ENCODE data around the gene ECEL1.

Gene ECEL1

DNA sequence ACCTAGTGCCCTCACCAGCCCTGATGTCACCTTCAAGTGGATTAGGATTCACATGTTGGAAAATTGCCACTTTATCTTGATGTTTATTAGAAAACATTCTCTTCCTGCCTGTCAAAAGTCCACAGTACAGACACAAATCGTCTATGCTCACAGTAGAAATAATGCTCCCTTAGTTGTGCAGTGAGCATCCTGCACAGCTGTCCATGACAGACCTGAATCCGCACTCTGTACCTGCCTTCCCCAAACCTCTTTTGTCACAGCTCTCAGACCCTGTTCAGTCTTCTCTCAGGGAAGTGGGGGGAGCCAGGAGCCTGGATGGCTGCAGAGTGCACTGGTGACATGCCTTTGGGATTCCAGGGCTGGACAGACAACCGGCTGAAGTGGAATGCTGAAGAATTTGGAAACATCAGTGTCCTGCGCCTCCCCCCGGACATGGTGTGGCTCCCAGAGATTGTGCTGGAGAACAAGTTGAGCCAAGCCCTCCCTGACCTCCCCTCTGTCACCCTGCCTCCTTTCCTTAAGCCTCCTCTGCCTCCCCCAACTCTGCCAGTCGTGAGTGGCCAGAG, 40.4 kb upstream of the ECEL1 start:
- no peak overlapping the region for H3K9ac ChIP-seq (ENCODE audit: low read length)
- H3K4me1 ChIP-seq (ENCODE audit: control insufficient read depth, low read depth, low read length) = no peaks in the 10 kb centered on the region
- H3K27me3 ChIP-seq (ENCODE audit: control insufficient read depth, insufficient read depth, low read length) = peaks cover 24% of the 10 kb centered on the region

DNA sequence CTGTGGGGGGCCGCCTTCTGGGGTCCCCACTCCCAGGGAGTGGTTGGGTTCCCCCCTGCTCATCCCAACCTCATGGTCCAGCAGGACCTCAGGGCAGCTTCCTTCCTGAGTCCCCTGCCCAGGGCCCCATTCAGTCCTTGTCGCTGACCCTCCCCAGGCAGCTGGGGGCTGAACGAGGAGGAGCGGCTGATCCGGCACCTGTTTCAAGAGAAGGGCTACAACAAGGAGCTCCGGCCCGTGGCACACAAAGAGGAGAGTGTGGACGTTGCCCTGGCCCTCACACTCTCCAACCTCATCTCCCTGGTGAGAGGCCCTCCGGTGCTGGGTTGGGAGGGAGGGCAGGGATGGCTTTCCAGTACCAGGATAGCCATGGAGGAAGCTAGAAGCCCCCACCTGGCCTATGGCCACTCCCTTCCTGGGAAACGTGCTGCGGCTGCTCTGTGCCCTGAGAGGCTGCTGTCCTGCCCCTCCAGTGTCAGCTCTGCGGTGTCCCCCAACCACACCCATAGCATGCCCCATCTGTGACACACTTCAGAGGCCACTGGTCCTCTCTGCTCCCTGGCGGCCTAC, 38.8 kb upstream of the ECEL1 start:
- Histone ChIP-seq H3K27me3 (ENCODE audit: control insufficient read depth, insufficient read depth, low read length) (peaks cover 39% of the 10 kb centered on the region), H3K4me3 (ENCODE audit: low read length) (no peak overlapping the region), H3K9me3 (ENCODE audit: control insufficient read depth, low read depth, low read length) (no peaks in the 10 kb centered on the region), H3K4me1 (ENCODE audit: control insufficient read depth, low read depth, low read length) (no peaks in the 10 kb centered on the region), H3K36me3 (ENCODE audit: control insufficient read depth, low read depth, low read length) (no peaks in the 10 kb centered on the region), H3K9ac (ENCODE audit: low read length) (no peak overlapping the region), H3K27ac (ENCODE audit: low read length) (no peak overlapping the region)

More for the DNA sequence above, 40.4 kb upstream of the ECEL1 start:
- no peak overlapping the region for H3K4me3 ChIP-seq (ENCODE audit: low read length)
- H3K27ac ChIP-seq (ENCODE audit: low read length) = no peak overlapping the region
- no peaks in the 10 kb centered on the region for H3K36me3 ChIP-seq (ENCODE audit: control insufficient read depth, low read depth, low read length)
- no peaks in the 10 kb centered on the region for H3K9me3 ChIP-seq (ENCODE audit: control insufficient read depth, low read depth, low read length)

DNA sequence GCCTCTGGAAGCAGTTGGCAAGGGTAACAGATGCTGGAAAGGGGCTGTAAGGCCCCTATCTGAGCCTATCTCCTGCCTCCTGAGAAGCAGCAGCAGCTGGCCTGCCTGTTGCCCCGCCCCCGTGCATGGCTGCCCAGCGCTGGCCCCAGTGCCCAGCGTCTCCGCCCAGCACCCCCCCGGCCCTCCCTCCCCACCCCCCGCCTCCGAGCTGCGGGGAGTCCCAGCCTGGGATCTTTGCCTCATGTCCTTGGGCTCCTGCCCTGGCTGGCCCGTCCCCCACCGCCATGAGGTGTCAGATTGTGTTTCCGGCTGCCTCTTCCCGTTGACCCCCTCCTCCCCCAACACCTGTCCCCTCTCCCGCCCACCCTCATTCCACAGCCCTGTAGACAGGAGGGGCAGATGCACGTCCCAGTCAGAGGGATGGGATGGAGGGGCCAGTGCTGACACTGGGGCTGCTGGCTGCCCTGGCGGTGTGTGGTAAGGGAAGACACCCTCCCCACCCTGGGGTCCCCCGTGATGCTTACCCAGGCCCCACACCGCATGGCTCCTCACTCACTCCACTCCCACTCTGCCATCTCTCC, 38.2 kb upstream of the ECEL1 start, which contains the start of gene CHRND:
TSS of gene CHRND (plus strand) at position 370 of the 581 bp plus-strand sequence. CDS start at position 426, 56 bp downstream.
- Histone ChIP-seq H3K4me1 (ENCODE audit: control insufficient read depth, low read depth, low read length) (no peaks in the 10 kb centered on the region), H3K9ac (ENCODE audit: low read length) (no peak within 1 kb of the TSS), H3K27ac (ENCODE audit: low read length) (no peak within 1 kb of the TSS), H3K27me3 (ENCODE audit: control insufficient read depth, insufficient read depth, low read length) (peaks cover 45% of the 10 kb centered on the region), H3K9me3 (ENCODE audit: control insufficient read depth, low read depth, low read length) (no peaks in the 10 kb centered on the region), H3K4me3 (ENCODE audit: low read length) (no peak within 1 kb of the TSS), H3K36me3 (ENCODE audit: control insufficient read depth, low read depth, low read length) (no peaks in the 10 kb centered on the region)

DNA sequence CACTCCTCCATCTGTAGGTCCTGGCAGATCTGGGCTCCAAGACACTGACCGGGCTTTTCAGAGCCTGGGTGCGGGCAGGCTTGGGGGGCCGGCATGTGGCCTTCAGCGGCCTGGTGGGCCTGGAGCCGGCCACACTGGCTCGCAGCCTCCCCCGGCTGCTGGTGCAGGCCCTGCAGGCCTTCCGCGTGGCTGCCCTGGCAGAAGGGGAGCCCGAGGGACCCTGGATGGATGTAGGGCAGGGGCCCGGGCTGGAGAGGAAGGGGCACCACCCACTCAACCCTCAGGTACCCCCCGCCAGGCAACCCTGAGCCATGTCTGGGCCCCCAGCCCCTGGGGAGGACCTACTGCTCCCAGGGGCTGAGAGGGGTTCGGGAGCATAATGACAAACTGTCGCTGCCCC, 37.6 kb upstream of the ECEL1 start:
- Histone ChIP-seq H3K9me3 (ENCODE audit: control insufficient read depth, low read depth, low read length) (no peaks in the 10 kb centered on the region), H3K9ac (ENCODE audit: low read length) (no peak overlapping the region), H3K4me1 (ENCODE audit: control insufficient read depth, low read depth, low read length) (no peaks in the 10 kb centered on the region), H3K27me3 (ENCODE audit: control insufficient read depth, insufficient read depth, low read length) (peaks cover 52% of the 10 kb centered on the region), H3K4me3 (ENCODE audit: low read length) (no peak overlapping the region), H3K27ac (ENCODE audit: low read length) (no peak overlapping the region), H3K36me3 (ENCODE audit: control insufficient read depth, low read depth, low read length) (no peaks in the 10 kb centered on the region)

DNA sequence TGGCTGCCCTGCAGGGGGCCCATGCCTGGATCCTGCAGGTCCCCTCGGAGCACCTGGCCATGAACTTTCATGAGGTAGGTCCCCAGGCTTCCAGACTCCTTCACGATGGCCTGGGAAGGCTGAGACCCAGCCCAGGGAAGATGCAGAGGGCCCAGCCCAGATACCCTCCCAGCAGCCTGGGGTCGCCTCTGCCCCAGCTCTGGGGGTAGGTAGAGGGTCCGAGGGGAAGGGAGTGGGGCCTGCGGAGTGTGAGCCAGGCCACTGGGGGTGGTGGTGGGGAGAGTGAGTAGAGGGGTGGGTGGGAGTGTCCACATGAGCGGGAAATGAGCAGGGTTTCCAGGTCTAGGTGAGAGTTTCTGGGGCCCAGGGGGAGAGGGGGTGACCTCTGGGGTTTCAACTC, 37.1 kb upstream of the ECEL1 start:
- Histone ChIP-seq H3K9me3 (ENCODE audit: control insufficient read depth, low read depth, low read length) (no peaks in the 10 kb centered on the region), H3K27me3 (ENCODE audit: control insufficient read depth, insufficient read depth, low read length) (peaks cover 54% of the 10 kb centered on the region), H3K4me3 (ENCODE audit: low read length) (no peak overlapping the region), H3K27ac (ENCODE audit: low read length) (no peak overlapping the region), H3K4me1 (ENCODE audit: control insufficient read depth, low read depth, low read length) (no peaks in the 10 kb centered on the region), H3K9ac (ENCODE audit: low read length) (no peak overlapping the region), H3K36me3 (ENCODE audit: control insufficient read depth, low read depth, low read length) (no peaks in the 10 kb centered on the region)

DNA sequence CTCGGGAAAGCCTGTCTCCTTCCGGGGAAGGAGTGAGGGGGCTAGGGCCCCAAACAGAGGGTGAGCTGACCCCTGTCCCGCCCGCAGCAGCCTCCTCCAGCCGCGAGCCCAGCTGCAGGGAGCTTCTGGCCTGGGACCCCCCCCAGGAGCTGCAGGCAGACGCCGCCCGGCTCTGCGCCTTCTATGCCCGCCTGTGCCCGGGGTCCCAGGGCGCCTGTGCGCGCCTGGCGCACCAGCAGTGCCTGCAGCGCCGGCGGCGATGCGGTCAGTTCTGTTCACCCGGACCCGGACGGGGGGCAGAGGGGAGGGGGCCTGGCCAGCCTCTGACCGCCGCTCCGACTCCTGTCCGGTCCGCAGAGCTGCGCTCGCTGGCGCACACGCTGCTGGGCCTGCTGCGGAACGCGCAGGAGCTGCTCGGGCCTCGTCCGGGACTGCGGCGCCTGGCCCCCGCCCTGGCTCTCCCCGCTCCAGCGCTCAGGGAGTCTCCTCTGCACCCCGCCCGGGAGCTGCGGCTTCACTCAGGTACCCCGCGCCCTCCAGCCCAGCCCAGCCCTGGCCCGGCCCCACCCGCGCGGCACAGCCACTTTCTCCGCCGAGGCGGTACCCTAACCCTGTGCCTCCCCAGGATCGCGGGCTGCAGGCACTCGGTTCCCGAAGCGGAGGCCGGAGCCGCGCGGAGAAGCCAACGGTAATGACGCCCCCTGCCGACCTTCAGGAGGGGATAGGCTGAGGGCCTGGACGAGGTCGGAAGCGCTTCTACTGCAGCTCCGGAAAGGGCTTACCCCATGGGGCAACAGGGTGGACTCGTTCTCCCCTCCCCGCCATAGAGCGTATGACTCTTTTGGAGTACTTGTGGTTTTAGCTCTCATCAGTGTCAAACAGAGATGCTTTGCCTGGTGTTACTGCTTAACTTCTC, 36.3 kb upstream of the ECEL1 start:
- H3K4me1 ChIP-seq (ENCODE audit: control insufficient read depth, low read depth, low read length) = no peaks in the 10 kb centered on the region
- H3K36me3 ChIP-seq (ENCODE audit: control insufficient read depth, low read depth, low read length) = no peaks in the 10 kb centered on the region
- no peak overlapping the region for H3K27ac ChIP-seq (ENCODE audit: low read length)
- no peaks in the 10 kb centered on the region for H3K9me3 ChIP-seq (ENCODE audit: control insufficient read depth, low read depth, low read length)
- no peak overlapping the region for H3K9ac ChIP-seq (ENCODE audit: low read length)
- peak overlapping the region; percentile 51 for H3K4me3 ChIP-seq (ENCODE audit: low read length)
- H3K27me3 ChIP-seq (ENCODE audit: control insufficient read depth, insufficient read depth, low read length) = peaks cover 54% of the 10 kb centered on the region

DNA sequence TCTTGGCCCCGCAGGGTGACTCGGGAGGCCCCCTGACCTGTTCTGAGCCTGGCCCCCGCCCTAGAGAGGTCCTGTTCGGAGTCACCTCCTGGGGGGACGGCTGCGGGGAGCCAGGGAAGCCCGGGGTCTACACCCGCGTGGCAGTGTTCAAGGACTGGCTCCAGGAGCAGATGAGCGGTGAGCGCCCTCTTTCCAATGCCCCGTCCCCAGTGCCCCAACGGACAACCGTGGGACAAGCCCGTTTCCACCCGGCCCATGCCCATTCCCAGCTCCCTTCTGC, 35.7 kb upstream of the ECEL1 start:
- no peak overlapping the region for H3K27ac ChIP-seq (ENCODE audit: low read length)
- peaks cover 54% of the 10 kb centered on the region for H3K27me3 ChIP-seq (ENCODE audit: control insufficient read depth, insufficient read depth, low read length)
- H3K4me1 ChIP-seq (ENCODE audit: control insufficient read depth, low read depth, low read length) = no peaks in the 10 kb centered on the region
- no peak overlapping the region for H3K9ac ChIP-seq (ENCODE audit: low read length)
- H3K36me3 ChIP-seq (ENCODE audit: control insufficient read depth, low read depth, low read length) = no peaks in the 10 kb centered on the region
- peak overlapping the region; percentile 51 for H3K4me3 ChIP-seq (ENCODE audit: low read length)
- H3K9me3 ChIP-seq (ENCODE audit: control insufficient read depth, low read depth, low read length) = no peaks in the 10 kb centered on the region

DNA sequence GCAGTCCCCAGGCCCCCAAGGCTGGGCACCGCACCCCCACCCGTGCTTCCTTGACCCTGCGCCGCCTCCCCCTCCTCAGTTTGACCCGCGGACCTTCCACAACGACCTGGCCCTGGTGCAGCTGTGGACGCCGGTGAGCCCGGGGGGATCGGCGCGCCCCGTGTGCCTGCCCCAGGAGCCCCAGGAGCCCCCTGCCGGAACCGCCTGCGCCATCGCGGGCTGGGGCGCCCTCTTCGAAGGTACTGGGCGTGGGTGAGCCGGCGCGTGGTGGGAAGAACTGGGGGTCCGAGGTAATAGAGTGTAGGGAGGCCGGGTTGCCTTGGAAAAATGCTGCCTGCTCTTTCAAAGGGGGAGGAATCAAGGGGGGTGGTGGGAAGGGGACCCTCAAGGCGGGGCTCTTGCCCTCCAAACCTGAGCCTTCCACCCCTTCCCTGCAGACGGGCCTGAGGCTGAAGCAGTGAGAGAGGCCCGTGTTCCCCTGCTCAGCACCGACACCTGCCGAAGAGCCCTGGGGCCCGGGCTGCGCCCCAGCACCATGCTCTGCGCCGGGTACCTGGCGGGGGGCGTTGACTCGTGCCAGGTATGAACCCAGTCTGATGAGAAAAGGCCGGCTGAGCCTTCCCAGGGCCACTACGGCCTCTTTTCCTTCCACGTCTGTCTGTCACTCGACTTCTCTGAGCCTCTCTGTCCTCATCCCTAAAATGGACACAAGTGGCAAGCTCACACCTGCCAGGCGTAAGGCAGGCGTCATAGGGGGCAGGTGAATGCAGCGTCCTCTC, 35.2 kb upstream of the ECEL1 start:
- H3K4me1 ChIP-seq (ENCODE audit: control insufficient read depth, low read depth, low read length) = no peaks in the 10 kb centered on the region
- H3K4me3 ChIP-seq (ENCODE audit: low read length) = no peak overlapping the region
- peaks cover 54% of the 10 kb centered on the region for H3K27me3 ChIP-seq (ENCODE audit: control insufficient read depth, insufficient read depth, low read length)
- H3K9ac ChIP-seq (ENCODE audit: low read length) = no peak overlapping the region
- no peak overlapping the region for H3K27ac ChIP-seq (ENCODE audit: low read length)
- H3K36me3 ChIP-seq (ENCODE audit: control insufficient read depth, low read depth, low read length) = no peaks in the 10 kb centered on the region
- H3K9me3 ChIP-seq (ENCODE audit: control insufficient read depth, low read depth, low read length) = no peaks in the 10 kb centered on the region

DNA sequence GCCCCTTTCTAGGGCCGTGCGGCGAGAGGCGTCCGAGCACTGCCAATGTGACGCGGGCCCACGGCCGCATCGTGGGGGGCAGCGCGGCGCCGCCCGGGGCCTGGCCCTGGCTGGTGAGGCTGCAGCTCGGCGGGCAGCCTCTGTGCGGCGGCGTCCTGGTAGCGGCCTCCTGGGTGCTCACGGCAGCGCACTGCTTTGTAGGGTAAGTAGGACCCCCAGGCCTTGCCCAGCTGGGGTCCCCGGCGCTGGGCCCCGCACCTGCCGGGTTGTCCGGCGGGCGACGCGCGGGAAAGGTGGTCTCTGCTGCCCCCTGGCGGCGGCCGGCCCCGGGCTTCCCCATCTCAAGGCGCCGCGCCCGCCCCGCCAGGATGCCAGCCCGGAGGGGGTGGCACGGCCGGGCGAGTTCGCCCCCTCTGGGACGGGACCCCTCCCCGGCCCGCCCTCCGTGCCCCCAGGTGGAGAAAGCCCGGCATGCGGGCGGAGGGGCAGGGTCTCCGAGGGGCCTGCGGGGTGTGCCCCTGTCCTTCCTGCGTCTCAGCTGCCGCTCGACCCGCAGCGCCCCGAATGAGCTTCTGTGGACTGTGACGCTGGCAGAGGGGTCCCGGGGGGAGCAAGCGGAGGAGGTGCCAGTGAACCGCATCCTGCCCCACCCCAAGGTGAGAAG, 34.5 kb upstream of the ECEL1 start:
- Histone ChIP-seq H3K27ac (ENCODE audit: low read length) (no peak overlapping the region), H3K4me3 (ENCODE audit: low read length) (no peak overlapping the region), H3K9me3 (ENCODE audit: control insufficient read depth, low read depth, low read length) (no peaks in the 10 kb centered on the region), H3K36me3 (ENCODE audit: control insufficient read depth, low read depth, low read length) (no peaks in the 10 kb centered on the region), H3K9ac (ENCODE audit: low read length) (no peak overlapping the region), H3K4me1 (ENCODE audit: control insufficient read depth, low read depth, low read length) (no peaks in the 10 kb centered on the region), H3K27me3 (ENCODE audit: control insufficient read depth, insufficient read depth, low read length) (peaks cover 54% of the 10 kb centered on the region)

DNA sequence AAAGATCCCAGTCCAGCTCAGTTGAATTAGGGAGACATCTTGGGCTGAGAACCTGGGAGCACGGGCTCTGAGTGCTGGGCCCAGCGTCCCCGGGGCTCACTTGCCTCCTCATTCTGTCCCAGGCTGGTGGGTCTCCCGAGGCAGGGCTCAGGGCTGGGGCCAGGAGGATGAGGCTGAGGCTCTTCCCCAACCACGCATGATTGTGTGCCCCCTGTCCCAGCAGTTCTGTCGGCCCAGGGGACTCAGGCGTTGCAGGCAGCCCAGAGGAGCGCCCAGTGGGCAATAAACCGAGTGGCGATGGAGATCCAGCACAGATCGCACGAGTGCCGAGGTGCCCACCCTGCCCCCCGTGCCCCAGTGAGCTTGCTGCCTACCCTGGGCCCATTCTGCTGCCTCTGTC, 33.5 kb upstream of the ECEL1 start:
- no peaks in the 10 kb centered on the region for H3K36me3 ChIP-seq (ENCODE audit: control insufficient read depth, low read depth, low read length)
- no peaks in the 10 kb centered on the region for H3K9me3 ChIP-seq (ENCODE audit: control insufficient read depth, low read depth, low read length)
- H3K4me1 ChIP-seq (ENCODE audit: control insufficient read depth, low read depth, low read length) = no peaks in the 10 kb centered on the region
- peaks cover 54% of the 10 kb centered on the region for H3K27me3 ChIP-seq (ENCODE audit: control insufficient read depth, insufficient read depth, low read length)
- H3K27ac ChIP-seq (ENCODE audit: low read length) = no peak overlapping the region
- no peak overlapping the region for H3K9ac ChIP-seq (ENCODE audit: low read length)
- H3K4me3 ChIP-seq (ENCODE audit: low read length) = no peak overlapping the region

DNA sequence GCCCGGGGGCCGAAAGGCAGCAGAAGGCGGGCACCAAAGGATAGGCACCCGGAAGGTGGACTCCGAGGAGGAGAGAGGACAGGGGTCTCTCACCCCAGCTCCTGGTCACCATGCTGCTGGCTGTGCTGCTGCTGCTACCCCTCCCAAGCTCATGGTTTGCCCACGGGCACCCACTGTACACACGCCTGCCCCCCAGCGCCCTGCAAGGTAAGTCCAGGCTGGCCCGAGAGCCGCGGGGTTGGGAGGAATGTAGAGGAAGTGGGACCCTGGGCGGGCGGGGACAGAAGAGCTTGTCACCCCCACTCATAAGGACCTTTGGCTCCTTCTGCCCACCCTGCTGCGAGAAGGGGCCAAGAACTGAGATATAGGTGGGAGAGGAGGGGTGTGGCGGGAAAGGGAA, 32.9 kb upstream of the ECEL1 start:
- peaks cover 54% of the 10 kb centered on the region for H3K27me3 ChIP-seq (ENCODE audit: control insufficient read depth, insufficient read depth, low read length)
- H3K27ac ChIP-seq (ENCODE audit: low read length) = no peak overlapping the region

More for the DNA sequence above, 32.9 kb upstream of the ECEL1 start:
- H3K4me1 ChIP-seq (ENCODE audit: control insufficient read depth, low read depth, low read length) = no peaks in the 10 kb centered on the region
- no peak overlapping the region for H3K9ac ChIP-seq (ENCODE audit: low read length)
- no peaks in the 10 kb centered on the region for H3K9me3 ChIP-seq (ENCODE audit: control insufficient read depth, low read depth, low read length)
- no peak overlapping the region for H3K4me3 ChIP-seq (ENCODE audit: low read length)
- no peaks in the 10 kb centered on the region for H3K36me3 ChIP-seq (ENCODE audit: control insufficient read depth, low read depth, low read length)
